C4-2B (cell line): ENCODE data around the gene RIN3.
"Not testable (repeated sequence)": the region's sequence is repeated elsewhere in the genome, so short reads cannot be mapped to it uniquely, and the experiment has no call there.

ENCODE experiments used
- H3K27ac ChIP-seq: fragments of 450-650 bp; 2 replicates; pipeline ENCODE4 v1.5.1; 2017
- ZFX ChIP-seq: fragments of 450-650 bp; IDR thresholded peaks from 2 replicates; pipeline ENCODE4 v1.6.1; 2017
- TF ChIP-seq, protein P1 (sequence below): fragments of 450-650 bp; conservative IDR thresholded peaks from 2 replicates; pipeline ENCODE4 v1.5.1; 2017; ENCODE audit warnings: mild to moderate bottlenecking

The RIN3 gene

DNA sequence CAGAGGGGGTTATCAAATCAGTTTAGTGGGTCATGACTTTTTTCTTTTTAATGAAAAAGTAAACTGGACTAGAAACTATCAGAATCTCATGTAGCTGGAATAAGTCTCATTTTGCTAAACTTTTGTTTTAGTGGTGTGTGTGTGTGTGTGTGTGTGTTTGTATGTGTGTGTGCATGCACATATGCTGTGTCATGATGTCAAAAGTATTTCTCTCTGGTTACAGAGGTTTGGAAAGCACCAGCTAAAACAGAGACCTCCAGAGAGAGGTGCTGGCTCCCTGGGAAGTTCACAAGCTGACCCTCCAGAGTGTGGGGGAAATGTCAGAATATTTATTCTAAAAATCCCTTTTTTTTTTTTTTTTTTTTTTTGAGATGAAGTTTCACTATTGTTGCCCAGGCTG lies 120.1 kb downstream of the RIN3 start:
- H3K27ac ChIP-seq: no peak overlapping the region
- TF ChIP-seq ZFX: no peak
- TF ChIP-seq, protein P1, sequence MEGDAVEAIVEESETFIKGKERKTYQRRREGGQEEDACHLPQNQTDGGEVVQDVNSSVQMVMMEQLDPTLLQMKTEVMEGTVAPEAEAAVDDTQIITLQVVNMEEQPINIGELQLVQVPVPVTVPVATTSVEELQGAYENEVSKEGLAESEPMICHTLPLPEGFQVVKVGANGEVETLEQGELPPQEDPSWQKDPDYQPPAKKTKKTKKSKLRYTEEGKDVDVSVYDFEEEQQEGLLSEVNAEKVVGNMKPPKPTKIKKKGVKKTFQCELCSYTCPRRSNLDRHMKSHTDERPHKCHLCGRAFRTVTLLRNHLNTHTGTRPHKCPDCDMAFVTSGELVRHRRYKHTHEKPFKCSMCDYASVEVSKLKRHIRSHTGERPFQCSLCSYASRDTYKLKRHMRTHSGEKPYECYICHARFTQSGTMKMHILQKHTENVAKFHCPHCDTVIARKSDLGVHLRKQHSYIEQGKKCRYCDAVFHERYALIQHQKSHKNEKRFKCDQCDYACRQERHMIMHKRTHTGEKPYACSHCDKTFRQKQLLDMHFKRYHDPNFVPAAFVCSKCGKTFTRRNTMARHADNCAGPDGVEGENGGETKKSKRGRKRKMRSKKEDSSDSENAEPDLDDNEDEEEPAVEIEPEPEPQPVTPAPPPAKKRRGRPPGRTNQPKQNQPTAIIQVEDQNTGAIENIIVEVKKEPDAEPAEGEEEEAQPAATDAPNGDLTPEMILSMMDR: no peak

DNA sequence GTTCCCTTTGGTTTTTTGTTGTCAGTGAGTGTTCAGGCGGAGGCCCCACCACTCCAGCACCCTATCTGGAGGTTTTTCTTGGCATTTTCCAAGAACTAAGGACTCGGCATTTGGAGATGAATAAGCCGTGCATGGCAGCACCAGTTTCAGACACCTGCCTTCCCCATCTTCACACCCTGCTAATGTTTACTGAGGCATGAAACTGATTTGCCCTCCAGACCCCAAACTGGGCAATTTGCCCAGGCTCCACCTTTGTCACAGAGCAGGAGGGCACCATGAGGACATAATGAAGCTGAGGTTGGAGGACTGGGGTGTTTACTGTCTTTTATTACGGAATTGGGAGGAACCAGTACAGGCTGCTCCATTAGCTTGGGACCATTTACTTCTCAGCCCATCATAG lies 121.5 kb downstream of the RIN3 start:
- no peak overlapping the region for H3K27ac ChIP-seq

DNA sequence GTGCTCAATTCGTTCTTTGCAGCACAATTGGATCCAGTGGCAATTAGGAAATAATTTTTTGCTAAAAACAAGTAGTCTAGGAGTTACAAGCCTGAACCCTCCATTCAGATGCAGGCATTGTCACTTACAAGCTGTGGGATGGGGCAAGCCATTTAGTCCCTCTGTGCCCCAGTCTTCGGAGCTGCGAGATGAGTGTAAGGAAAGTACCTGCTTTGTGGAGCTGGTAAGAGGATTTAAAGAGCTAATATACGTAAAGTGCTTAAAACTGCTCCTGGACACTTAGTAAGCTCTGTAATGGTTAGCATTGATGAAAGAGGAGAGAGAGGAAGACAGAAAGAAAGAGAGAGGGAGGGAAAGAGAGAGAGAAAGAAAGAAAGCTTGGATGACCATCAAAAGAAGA lies 122.3 kb downstream of the RIN3 start:
- H3K27ac ChIP-seq: no peak overlapping the region
- TF ChIP-seq, protein P1: no peak
- TF ChIP-seq ZFX: no peak

More for the DNA sequence above, 121.5 kb downstream of the RIN3 start:
- TF ChIP-seq, protein P1: no peak
- no peak for TF ChIP-seq ZFX

DNA sequence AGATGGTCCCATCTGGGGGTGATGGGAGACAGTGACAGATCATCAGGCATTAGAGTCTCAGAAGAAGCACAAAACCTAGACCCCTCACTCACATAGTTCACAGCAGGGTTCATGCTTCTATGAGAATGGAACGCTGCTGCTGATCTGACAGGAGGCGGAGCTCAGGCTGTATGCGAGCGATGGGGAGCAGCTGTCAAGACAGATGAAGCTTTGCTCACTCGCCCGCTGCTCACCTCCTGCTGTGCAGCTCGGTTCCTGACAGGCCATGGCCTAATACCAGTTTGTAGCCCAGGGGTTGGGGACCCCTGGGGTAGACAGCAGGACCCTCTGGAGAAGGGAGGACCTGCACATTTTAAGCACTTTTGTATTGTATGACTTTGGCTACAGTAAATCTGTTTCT lies 123.6 kb downstream of the RIN3 start:
- TF ChIP-seq ZFX: no peak
- H3K27ac ChIP-seq: no peak overlapping the region

DNA sequence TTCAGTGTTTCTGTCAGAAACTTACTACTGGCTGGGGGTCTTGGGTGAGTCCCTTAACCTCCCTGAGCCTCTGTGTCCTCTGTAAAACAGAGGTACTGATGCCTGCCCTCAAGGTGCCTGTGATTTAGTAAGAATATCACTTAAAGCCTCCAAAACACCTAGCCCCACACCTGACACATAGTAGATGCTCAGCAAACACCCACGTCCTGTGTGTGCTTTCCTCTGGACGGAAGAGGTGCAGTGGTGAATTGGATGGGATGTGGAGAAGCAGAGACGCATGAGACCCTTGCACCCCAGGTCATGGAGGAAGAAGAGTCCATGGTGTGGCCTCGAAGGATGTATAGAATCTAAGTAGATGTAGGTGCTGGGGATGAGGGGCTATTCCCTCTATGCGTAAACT lies 124.3 kb downstream of the RIN3 start:
- H3K27ac ChIP-seq: no peak overlapping the region
- TF ChIP-seq, protein P1: no peak
- no peak for TF ChIP-seq ZFX

DNA sequence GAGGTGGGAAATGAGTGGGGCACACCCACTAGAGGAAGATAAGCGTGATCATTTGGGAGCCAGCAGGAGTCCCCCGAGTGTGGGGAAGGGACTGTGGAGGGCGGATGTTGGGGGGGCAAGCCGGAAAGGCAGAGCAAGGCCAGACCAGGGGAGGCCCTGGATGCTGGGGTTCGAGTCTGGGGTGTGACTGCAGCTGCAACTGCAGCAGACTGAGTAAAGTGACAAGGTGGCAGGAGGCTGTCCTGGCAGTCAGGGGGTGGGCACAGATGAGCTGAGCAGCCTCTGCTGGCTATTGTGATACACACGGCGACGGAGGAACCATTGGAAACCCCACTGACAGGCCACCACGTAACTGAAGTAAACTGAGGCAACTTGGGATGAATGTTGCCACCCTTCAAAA lies 124.7 kb downstream of the RIN3 start:
- no peak overlapping the region for H3K27ac ChIP-seq

DNA sequence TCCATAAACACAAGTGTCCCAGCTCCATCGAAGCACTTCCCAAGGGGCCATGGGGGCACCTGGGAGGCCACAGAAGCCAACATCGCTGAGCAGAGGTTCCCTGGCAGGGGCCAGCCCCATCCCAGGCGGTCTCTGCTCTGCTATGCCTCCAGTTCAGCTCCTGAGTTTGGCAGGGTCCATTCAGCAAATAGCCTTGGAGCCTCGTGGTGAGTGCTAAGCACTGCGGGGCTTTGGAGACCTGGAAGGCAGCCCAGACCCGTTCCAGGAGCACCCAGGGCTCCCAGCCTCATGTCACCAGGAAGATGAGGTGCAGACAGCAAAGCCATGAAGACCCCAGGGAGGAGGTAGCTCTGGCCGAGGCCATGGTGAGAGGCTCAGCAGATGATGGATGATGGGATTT lies 125.3 kb downstream of the RIN3 start:
- H3K27ac ChIP-seq: no peak overlapping the region
- TF ChIP-seq, protein P1: no peak
- no peak for TF ChIP-seq ZFX

More for the DNA sequence above, 124.7 kb downstream of the RIN3 start:
- TF ChIP-seq, protein P1: no peak
- TF ChIP-seq ZFX: no peak

DNA sequence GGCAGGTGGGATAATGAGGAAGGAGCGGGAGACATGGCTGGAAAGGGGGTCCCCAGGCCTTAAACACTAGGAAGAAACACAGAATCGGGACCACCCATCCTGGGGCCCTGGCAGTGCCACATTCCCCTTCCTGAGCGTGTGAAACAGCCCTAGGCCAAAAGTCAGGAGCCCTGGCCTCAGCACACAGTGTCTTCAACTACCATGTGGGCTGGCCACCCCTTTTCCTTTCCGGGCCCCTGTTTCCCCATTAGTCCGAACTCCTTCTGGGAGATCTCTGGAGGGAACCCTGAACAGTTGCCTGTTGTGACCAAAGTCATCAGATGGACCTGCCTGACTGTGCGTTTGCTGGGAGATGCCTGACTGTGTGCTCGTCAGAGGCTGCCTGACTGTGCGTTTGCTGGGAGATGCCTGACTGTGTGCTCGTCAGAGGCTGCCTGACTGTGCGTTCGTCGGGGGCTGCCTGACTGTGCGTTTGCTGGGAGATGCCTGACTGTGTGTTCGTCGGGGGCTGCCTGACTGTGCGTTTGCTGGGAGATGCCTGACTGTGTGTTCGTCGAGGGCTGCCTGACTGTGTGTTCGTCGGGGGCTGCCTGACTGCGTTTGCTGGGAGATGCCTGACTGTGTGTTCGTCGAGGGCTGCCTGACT lies 126.0 kb downstream of the RIN3 start:
- H3K27ac ChIP-seq: not testable (repeated sequence)
